GM23338 (cell line): ENCODE results near the gene ARMC7. TPM values are rescaled to one million over a fixed set of nuclear protein-coding genes. Genes with fewer than 3 reads are reported as not detected.

Experiments used
- ATAC-seq: fragments of 200-7000 bp; cut with Tn5 transposase; 3 replicates; pipeline ENCODE4 v1.9.1; 2020
- DNase-seq: peaks from one replicate; pipeline ENCODE4 v3.0.0-alpha.2; 2015; ENCODE audit warnings: low spot score
- H2AFZ ChIP-seq: fragments of 200-600 bp; sonication (generic); 2 replicates; pipeline ENCODE4 v1.8.0; 2016; ENCODE audit warnings: antibody characterized with exemption, mild to moderate bottlenecking, moderate library complexity
- H3F3A ChIP-seq: fragments of 200-600 bp; sonication (generic); replicated peaks from 2 replicates; pipeline ENCODE4 v1.8.0; 2017; ENCODE audit warnings: antibody characterized with exemption, mixed run types, low read depth
- H3K27ac ChIP-seq: fragments of 200-600 bp; sonication (generic); 2 replicates; pipeline ENCODE4 v1.6.1; 2016; ENCODE audit warnings: low read depth
- H3K27me3 ChIP-seq: fragments of 200-600 bp; sonication (generic); 2 replicates; pipeline ENCODE4 v1.8.0; 2016; ENCODE audit warnings: mild to moderate bottlenecking, mixed run types, moderate library complexity; ENCODE audit not compliant: insufficient read depth
- H3K36me3 ChIP-seq: fragments of 200-600 bp; sonication (generic); 2 replicates; pipeline ENCODE4 v1.8.0; 2016; ENCODE audit warnings: mild to moderate bottlenecking; ENCODE audit not compliant: insufficient read depth
- H3K4me1 ChIP-seq: fragments of 200-600 bp; sonication (generic); 2 replicates; pipeline ENCODE4 v1.8.0; 2016; ENCODE audit warnings: mild to moderate bottlenecking, moderate library complexity; ENCODE audit not compliant: insufficient read depth
- H3K4me2 ChIP-seq: fragments of 200-600 bp; sonication (generic); 2 replicates; pipeline ENCODE4 v1.7.1; 2017; ENCODE audit warnings: mixed run types
- H3K4me3 ChIP-seq: fragments of 200-600 bp; sonication (generic); 2 replicates; pipeline ENCODE4 v1.6.1; 2016; ENCODE audit warnings: mixed run types
- H3K79me2 ChIP-seq: fragments of 200-600 bp; sonication (generic); replicated peaks from 2 replicates; pipeline ENCODE4 v1.8.0; 2017; ENCODE audit warnings: mild to moderate bottlenecking; ENCODE audit not compliant: insufficient read depth
- H3K9me2 ChIP-seq: fragments of 200-600 bp; sonication (generic); 2 replicates; pipeline ENCODE4 v1.8.0; 2017; ENCODE audit not compliant: insufficient read depth
- H4K20me1 ChIP-seq: fragments of 200-600 bp; sonication (generic); replicated peaks from 2 replicates; pipeline ENCODE4 v1.8.0; 2017; ENCODE audit warnings: mild to moderate bottlenecking; ENCODE audit not compliant: insufficient read depth
- H3K27ac Mint-ChIP-seq: 2 replicates; pipeline ENCODE4 v1.8.0; 2020; ENCODE audit warnings: inconsistent platforms, mild to moderate bottlenecking, moderate library complexity, mixed read lengths
- H3K27me3 Mint-ChIP-seq: 3 replicates; pipeline ENCODE4 v1.8.0; 2022; ENCODE audit warnings: low read depth, mild to moderate bottlenecking, moderate library complexity, mixed read lengths, inconsistent platforms; ENCODE audit not compliant: insufficient read depth, poor library complexity
- H3K36me3 Mint-ChIP-seq: 3 replicates; pipeline ENCODE4 v1.8.0; 2021; ENCODE audit warnings: low read depth, mild to moderate bottlenecking, inconsistent platforms, moderate library complexity, mixed read lengths
- H3K4me1 Mint-ChIP-seq: 3 replicates; pipeline ENCODE4 v1.8.0; 2020; ENCODE audit warnings: mild to moderate bottlenecking, inconsistent platforms, mixed read lengths
- H3K4me3 Mint-ChIP-seq: 3 replicates; pipeline ENCODE4 v1.8.0; 2021; ENCODE audit warnings: moderate library complexity, mild to moderate bottlenecking, inconsistent platforms, mixed read lengths
- H3K9me3 Mint-ChIP-seq: 3 replicates; pipeline ENCODE4 v1.8.0; 2020; ENCODE audit warnings: moderate library complexity, mild to moderate bottlenecking, inconsistent platforms, mixed read lengths
- CREB1 ChIP-seq: fragments of 250-450 bp; sonication (Bioruptor Pico); IDR thresholded peaks from 2 replicates; pipeline ENCODE4 v1.5.0; 2020; ENCODE audit warnings: low read depth, mild to moderate bottlenecking, moderate library complexity
- CTCF ChIP-seq, 2 experiments: fragments of 200-600 bp in 1 of 2; sonication (generic) in 1 of 2; conservative IDR thresholded peaks; 2 replicates each; pipeline versions ENCODE4 v1.5.1 to v1.6.1; 2016 to 2017; ENCODE audit warnings: antibody characterized with exemption in 2 of 2, low read depth in 2 of 2, mild to moderate bottlenecking in 2 of 2, moderate library complexity in 1 of 2
- ETS1 ChIP-seq: IDR thresholded peaks from 2 replicates; pipeline ENCODE4 v1.6.1; 2016; ENCODE audit warnings: antibody characterized with exemption
- EZH2 ChIP-seq: fragments of 200-600 bp; sonication (generic); IDR thresholded peaks from one replicate; pipeline ENCODE4 v1.8.0; 2017; ENCODE audit warnings: antibody characterized with exemption, mild to moderate bottlenecking, low read depth; ENCODE audit not compliant: unreplicated experiment
- EZH2phosphoT487 ChIP-seq: fragments of 200-600 bp; sonication (generic); IDR thresholded peaks from one replicate; pipeline ENCODE4 v1.8.1; 2018; ENCODE audit warnings: antibody characterized with exemption; ENCODE audit not compliant: unreplicated experiment
- JUNB ChIP-seq: IDR thresholded peaks from one replicate; pipeline ENCODE4 v1.6.1; 2016; ENCODE audit warnings: antibody characterized with exemption; ENCODE audit not compliant: unreplicated experiment
- NANOG ChIP-seq: IDR thresholded peaks from 2 replicates; pipeline ENCODE4 v1.6.1; 2016; ENCODE audit warnings: antibody characterized with exemption, borderline replicate concordance
- POLR2AphosphoS5 ChIP-seq: IDR thresholded peaks from 2 replicates; pipeline ENCODE4 v1.6.1; 2016; ENCODE audit warnings: antibody characterized with exemption, low read depth
- STAT1 ChIP-seq: IDR thresholded peaks from one replicate; pipeline ENCODE4 v1.6.1; 2016; ENCODE audit warnings: antibody characterized with exemption; ENCODE audit not compliant: unreplicated experiment
- ZNF114 ChIP-seq: fragments of 250-450 bp; sonication (Bioruptor Pico); IDR thresholded peaks from 2 replicates; pipeline ENCODE4 v1.5.0; 2020; ENCODE audit warnings: mild to moderate bottlenecking, moderate library complexity
- ZNF331 ChIP-seq: fragments of 250-450 bp; sonication (Bioruptor Pico); IDR thresholded peaks from 2 replicates; pipeline ENCODE4 v1.5.0; 2020; ENCODE audit warnings: low read depth, mild to moderate bottlenecking, moderate library complexity
- polyA plus RNA-seq: library from polyadenylated mRNA; unstranded; fragments of >200 nt; fragmentation: Nextera tagmentation; extraction: Ambion mirVana; gene quantifications from 2 replicates; pipeline ENCODE4 v1.2.1, GENCODE V29; 2016
- total RNA-seq: library from RNA; depleted of rRNA; stranded (reverse); fragments of >200 nt; shearing (Covaris generic); gene quantifications from 2 replicates; pipeline ENCODE4 v1.2.3, GENCODE V29; 2014
- TF ChIP-seq, protein P1 (sequence below): fragments of 250-450 bp; sonication (Bioruptor Pico); IDR thresholded peaks from 2 replicates; pipeline ENCODE4 v1.5.0; 2020; ENCODE audit warnings: mild to moderate bottlenecking, moderate library complexity
- TF ChIP-seq, protein P2 (sequence below): IDR thresholded peaks from one replicate; pipeline ENCODE4 v1.6.1; 2018; ENCODE audit warnings: antibody characterized with exemption; ENCODE audit not compliant: unreplicated experiment

The ARMC7 gene
- total and polyA plus RNA-seq, 2 experiments from 2014 or later, result 5.6 to 8.4 TPM

DNA sequence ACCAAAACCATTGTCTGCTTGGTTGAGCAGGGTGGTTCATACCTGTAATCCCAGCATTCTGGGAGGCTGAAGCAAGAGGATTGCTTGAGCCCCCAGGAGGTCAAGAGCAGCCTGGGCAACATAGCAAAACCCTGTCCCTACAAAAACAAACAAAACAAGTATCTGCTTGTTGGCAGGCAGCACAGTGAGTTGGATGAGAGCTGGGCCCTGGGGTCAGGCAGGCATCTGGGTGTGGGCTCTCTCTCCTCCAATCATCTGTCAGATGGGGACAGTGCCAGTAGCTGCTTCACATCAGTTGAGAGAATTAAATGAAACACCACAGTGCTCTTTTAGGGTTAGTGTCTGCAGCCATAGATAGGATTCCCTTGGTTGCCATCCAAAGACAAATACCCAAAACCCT, 5.8 kb downstream of the ARMC7 start:
- Histone ChIP-seq H3K9me2 (no peaks in the 10 kb centered on the region), H3F3A (peaks cover 11% of the 10 kb centered on the region; the same call in 1 of the 2 replicates), H3K4me1 (peaks cover 6% of the 10 kb centered on the region; the same call in 1 of the 2 replicates), H3K27ac (no peak overlapping the region), H3K4me3 (no peak overlapping the region), H4K20me1 (no peaks in the 10 kb centered on the region; the same call in 1 of the 2 replicates), H3K27me3 (no peaks in the 10 kb centered on the region), H2AFZ (no peak overlapping the region), H3K36me3 (no peaks in the 10 kb centered on the region), H3K4me2 (no peak overlapping the region), H3K79me2 (peaks cover 15% of the 10 kb centered on the region)
- Mint-ChIP-seq H3K27me3 (peaks cover 5% of the 10 kb centered on the region), H3K4me1 (peaks cover 18% of the 10 kb centered on the region), H3K27ac (no peak overlapping the region), H3K4me3 (no peak overlapping the region), H3K9me3 (no peaks in the 10 kb centered on the region), H3K36me3 (peaks cover 21% of the 10 kb centered on the region)
- no peak for ATAC-seq
- TF ChIP-seq, protein P1, sequence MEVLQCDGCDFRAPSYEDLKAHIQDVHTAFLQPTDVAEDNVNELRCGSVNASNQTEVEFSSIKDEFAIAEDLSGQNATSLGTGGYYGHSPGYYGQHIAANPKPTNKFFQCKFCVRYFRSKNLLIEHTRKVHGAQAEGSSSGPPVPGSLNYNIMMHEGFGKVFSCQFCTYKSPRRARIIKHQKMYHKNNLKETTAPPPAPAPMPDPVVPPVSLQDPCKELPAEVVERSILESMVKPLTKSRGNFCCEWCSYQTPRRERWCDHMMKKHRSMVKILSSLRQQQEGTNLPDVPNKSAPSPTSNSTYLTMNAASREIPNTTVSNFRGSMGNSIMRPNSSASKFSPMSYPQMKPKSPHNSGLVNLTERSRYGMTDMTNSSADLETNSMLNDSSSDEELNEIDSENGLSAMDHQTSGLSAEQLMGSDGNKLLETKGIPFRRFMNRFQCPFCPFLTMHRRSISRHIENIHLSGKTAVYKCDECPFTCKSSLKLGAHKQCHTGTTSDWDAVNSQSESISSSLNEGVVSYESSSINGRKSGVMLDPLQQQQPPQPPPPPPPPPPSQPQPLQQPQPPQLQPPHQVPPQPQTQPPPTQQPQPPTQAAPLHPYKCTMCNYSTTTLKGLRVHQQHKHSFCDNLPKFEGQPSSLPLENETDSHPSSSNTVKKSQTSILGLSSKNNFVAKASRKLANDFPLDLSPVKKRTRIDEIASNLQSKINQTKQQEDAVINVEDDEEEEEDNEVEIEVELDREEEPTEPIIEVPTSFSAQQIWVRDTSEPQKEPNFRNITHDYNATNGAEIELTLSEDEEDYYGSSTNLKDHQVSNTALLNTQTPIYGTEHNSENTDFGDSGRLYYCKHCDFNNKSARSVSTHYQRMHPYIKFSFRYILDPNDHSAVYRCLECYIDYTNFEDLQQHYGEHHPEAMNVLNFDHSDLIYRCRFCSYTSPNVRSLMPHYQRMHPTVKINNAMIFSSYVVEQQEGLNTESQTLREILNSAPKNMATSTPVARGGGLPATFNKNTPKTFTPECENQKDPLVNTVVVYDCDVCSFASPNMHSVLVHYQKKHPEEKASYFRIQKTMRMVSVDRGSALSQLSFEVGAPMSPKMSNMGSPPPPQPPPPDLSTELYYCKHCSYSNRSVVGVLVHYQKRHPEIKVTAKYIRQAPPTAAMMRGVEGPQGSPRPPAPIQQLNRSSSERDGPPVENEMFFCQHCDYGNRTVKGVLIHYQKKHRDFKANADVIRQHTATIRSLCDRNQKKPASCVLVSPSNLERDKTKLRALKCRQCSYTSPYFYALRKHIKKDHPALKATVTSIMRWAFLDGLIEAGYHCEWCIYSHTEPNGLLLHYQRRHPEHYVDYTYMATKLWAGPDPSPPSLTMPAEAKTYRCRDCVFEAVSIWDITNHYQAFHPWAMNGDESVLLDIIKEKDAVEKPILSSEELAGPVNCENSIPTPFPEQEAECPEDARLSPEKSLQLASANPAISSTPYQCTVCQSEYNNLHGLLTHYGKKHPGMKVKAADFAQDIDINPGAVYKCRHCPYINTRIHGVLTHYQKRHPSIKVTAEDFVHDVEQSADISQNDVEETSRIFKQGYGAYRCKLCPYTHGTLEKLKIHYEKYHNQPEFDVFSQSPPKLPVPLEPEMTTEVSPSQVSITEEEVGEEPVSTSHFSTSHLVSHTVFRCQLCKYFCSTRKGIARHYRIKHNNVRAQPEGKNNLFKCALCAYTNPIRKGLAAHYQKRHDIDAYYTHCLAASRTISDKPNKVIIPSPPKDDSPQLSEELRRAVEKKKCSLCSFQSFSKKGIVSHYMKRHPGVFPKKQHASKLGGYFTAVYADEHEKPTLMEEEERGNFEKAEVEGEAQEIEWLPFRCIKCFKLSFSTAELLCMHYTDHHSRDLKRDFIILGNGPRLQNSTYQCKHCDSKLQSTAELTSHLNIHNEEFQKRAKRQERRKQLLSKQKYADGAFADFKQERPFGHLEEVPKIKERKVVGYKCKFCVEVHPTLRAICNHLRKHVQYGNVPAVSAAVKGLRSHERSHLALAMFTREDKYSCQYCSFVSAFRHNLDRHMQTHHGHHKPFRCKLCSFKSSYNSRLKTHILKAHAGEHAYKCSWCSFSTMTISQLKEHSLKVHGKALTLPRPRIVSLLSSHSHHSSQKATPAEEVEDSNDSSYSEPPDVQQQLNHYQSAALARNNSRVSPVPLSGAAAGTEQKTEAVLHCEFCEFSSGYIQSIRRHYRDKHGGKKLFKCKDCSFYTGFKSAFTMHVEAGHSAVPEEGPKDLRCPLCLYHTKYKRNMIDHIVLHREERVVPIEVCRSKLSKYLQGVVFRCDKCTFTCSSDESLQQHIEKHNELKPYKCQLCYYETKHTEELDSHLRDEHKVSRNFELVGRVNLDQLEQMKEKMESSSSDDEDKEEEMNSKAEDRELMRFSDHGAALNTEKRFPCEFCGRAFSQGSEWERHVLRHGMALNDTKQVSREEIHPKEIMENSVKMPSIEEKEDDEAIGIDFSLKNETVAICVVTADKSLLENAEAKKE (CRISPR knock-in tag), result no peak
- TF ChIP-seq EZH2phosphoT487 (no peak), ETS1 (no peak), CREB1 (CRISPR knock-in tag) (no peak), ZNF331 (CRISPR knock-in tag) (no peak), JUNB (no peak), POLR2AphosphoS5 (no peak), NANOG (no peak), STAT1 (no peak), CTCF (conservative IDR thresholded peaks at IDR 0.05; ENCODE audit: low read depth in 2 of 2) (no peak), EZH2 (no peak), ZNF114 (CRISPR knock-in tag) (no peak)
- TF ChIP-seq, protein P2, sequence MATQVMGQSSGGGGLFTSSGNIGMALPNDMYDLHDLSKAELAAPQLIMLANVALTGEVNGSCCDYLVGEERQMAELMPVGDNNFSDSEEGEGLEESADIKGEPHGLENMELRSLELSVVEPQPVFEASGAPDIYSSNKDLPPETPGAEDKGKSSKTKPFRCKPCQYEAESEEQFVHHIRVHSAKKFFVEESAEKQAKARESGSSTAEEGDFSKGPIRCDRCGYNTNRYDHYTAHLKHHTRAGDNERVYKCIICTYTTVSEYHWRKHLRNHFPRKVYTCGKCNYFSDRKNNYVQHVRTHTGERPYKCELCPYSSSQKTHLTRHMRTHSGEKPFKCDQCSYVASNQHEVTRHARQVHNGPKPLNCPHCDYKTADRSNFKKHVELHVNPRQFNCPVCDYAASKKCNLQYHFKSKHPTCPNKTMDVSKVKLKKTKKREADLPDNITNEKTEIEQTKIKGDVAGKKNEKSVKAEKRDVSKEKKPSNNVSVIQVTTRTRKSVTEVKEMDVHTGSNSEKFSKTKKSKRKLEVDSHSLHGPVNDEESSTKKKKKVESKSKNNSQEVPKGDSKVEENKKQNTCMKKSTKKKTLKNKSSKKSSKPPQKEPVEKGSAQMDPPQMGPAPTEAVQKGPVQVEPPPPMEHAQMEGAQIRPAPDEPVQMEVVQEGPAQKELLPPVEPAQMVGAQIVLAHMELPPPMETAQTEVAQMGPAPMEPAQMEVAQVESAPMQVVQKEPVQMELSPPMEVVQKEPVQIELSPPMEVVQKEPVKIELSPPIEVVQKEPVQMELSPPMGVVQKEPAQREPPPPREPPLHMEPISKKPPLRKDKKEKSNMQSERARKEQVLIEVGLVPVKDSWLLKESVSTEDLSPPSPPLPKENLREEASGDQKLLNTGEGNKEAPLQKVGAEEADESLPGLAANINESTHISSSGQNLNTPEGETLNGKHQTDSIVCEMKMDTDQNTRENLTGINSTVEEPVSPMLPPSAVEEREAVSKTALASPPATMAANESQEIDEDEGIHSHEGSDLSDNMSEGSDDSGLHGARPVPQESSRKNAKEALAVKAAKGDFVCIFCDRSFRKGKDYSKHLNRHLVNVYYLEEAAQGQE, result no peak
- DNase-seq, result no peak
